ENCODE data around the gene HOXA13. TPM values are rescaled to one million over a fixed set of nuclear protein-coding genes. Genes with fewer than 3 reads are reported as not detected.

HOXA13 gene
- total RNA-seq, 2 donors from 2014 or later: not detected

GRCh38 chr7:27202018-27202861, 2.3 kb upstream of the HOXA13 start:
- Histone ChIP-seq H3K27me3 (peaks cover 73 to 84% of the 10 kb centered on the region in 2 donors), H3K36me3 (no peaks in the 10 kb centered on the region), H3K9me3 (peaks cover 0 to 4% of the 10 kb centered on the region in 2 donors), H3K4me3 (no peak overlapping the region), H3K4me1 (peaks cover 0 to 34% of the 10 kb centered on the region in 2 donors), H3K27ac (no peak overlapping the region)
- peak; percentile 38 for DNase-seq (ENCODE audit: low spot score)
- TF ChIP-seq, protein P1, sequence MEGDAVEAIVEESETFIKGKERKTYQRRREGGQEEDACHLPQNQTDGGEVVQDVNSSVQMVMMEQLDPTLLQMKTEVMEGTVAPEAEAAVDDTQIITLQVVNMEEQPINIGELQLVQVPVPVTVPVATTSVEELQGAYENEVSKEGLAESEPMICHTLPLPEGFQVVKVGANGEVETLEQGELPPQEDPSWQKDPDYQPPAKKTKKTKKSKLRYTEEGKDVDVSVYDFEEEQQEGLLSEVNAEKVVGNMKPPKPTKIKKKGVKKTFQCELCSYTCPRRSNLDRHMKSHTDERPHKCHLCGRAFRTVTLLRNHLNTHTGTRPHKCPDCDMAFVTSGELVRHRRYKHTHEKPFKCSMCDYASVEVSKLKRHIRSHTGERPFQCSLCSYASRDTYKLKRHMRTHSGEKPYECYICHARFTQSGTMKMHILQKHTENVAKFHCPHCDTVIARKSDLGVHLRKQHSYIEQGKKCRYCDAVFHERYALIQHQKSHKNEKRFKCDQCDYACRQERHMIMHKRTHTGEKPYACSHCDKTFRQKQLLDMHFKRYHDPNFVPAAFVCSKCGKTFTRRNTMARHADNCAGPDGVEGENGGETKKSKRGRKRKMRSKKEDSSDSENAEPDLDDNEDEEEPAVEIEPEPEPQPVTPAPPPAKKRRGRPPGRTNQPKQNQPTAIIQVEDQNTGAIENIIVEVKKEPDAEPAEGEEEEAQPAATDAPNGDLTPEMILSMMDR (IDR thresholded peaks at IDR 0.05): no peak

- TF ChIP-seq, protein P1 (IDR thresholded peaks at IDR 0.05): no peak
- Histone ChIP-seq H3K4me1 (peaks cover 0 to 34% of the 10 kb centered on the region in 2 donors), H3K4me3 (peak overlapping the region in 1 of 2 donors; percentile 34), H3K27ac (no peak overlapping the region), H3K9me3 (peaks cover 0 to 4% of the 10 kb centered on the region in 2 donors), H3K36me3 (no peaks in the 10 kb centered on the region), H3K27me3 (peaks cover 78 to 80% of the 10 kb centered on the region in 2 donors)
- DNase-seq (ENCODE audit: low spot score): no peak
Measured at GRCh38 chr7:27201580-27202017, 1.7 kb upstream of the HOXA13 start.

DNA sequence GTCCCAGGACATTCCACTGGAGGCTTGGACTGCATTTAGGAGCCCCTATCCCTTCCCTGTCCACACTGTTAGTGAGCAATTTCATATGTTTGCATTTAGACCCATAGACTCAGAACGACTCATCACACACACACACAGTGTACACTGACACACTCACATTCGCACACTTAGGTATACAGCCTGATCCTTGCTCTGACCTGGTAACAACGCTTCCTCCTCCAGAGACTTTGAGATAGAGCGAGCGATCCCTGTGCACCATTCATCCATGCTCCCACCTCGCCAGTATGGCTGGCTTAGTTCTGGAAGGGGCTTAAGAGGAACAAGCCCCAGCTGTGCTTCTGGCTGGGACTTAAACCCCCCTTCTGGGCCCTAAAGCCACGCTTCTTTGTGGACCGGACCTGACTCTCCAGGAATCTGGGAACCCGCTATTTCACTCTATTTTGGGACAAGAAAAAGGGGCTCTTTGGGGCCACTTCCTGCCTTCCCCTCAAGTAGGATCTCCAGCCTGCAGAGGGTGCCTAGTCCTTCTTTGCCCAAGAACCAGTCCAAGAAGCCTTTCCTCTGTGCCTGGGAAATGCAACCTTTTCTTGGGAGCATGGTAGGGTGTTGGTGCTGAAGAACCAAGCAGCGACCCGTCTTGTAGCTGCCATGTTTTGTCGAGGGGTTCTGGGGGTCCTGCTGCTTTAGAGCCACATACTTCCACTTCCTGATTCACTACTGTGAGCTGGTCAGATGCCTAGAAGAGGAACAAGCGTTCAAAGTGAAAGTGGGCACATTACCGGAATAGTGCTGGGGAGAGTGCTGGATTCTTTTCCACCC, 1.1 kb upstream of the HOXA13 start:
- no peak for DNase-seq (ENCODE audit: low spot score)

DNA sequence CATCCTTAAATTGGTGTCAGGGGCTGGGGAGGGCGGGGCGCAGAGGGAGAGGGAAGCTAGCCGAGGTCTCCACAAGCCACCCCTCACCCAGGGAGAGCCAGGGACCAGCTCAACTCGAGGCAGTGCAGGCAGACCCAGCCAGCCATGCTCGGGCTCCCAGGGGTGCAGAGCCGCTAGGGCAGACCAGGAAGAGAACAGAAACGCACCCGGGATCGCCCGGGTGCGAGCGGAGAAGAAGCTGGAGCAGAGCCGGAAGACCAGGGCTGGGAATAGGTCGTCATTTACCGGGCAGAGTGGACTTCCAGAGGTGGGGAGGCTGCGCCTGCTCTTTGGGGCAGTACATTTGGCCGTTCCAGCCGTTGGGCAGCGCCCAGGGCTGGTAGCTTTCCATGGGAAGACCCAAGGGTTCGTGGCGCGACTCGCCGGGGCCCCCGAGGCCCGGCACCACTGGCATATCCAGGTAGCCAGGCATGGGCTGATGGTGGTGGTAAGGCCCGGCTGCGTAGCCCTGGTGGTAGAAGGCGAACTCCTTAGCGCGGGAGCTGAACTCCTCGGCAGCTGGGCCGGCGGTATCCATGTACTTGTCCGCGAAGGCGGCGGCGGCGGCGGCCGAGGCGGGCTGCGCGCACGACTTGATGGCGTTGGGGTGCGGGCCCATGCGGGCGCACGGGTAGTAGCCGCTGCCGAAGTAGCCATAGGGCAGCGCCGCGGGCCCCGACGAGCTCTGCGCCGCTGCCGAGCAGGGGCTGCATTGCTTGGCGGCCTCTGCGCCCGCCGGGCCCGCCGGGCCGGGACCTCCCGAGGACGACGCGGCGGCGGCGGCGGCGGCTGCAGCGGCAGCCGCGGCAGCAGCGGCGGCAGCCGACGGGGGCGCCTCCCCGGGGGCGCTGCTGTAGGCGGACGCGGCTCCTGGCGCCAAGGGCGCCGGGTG, 755 bp downstream of the HOXA13 start:
- Histone ChIP-seq H3K36me3 (no peaks in the 10 kb centered on the region), H3K27me3 (peaks cover 76 to 77% of the 10 kb centered on the region in 2 donors), H3K4me1 (peaks cover 0 to 22% of the 10 kb centered on the region in 2 donors), H3K9me3 (no peaks in the 10 kb centered on the region), H3K4me3 (peak overlapping the region in 1 of 2 donors; percentile 18), H3K27ac (no peak overlapping the region)
- DNase-seq (ENCODE audit: low spot score): no peak
- TF ChIP-seq, protein P1 (IDR thresholded peaks at IDR 0.05): no peak

More for the DNA sequence above, 1.1 kb upstream of the HOXA13 start:
- peaks cover 0 to 34% of the 10 kb centered on the region in 2 donors for H3K4me1 ChIP-seq
- H3K4me3 ChIP-seq: peak overlapping the region in 1 of 2 donors; percentile 34
- H3K9me3 ChIP-seq: peaks cover 0 to 3% of the 10 kb centered on the region in 2 donors
- H3K27me3 ChIP-seq: peaks cover 79 to 80% of the 10 kb centered on the region in 2 donors
- H3K27ac ChIP-seq: no peak overlapping the region
- TF ChIP-seq, protein P1 (IDR thresholded peaks at IDR 0.05): no peak
- no peaks in the 10 kb centered on the region for H3K36me3 ChIP-seq

All from right atrium auricular region (tissue), 2 donors.